GM10266 (cell line): ENCODE results near the gene ORC3.

Experiments used
- DNase-seq: peaks from one replicate; pipeline ENCODE4 v3.0.0; 2012; ENCODE audit errors: extremely low spot score
- CTCF ChIP-seq: IDR thresholded peaks from 2 replicates; pipeline ENCODE4 v1.5.1; 2012; ENCODE audit warnings: mild to moderate bottlenecking, low read depth; ENCODE audit not compliant: control insufficient read depth, insufficient read depth; ENCODE audit errors: missing control alignments

Gene ORC3

GRCh38 chr6:87628881-87629280, 38.9 kb downstream of the ORC3 start:
- TF ChIP-seq CTCF: no peak
- no peak for DNase-seq

GRCh38 chr6:87630746-87631145, 40.8 kb downstream of the ORC3 start:
- TF ChIP-seq CTCF: no peak

GRCh38 chr6:87633851-87634250, 43.9 kb downstream of the ORC3 start:
- DNase-seq: no peak
- no peak for TF ChIP-seq CTCF

More at GRCh38 chr6:87630746-87631145, 40.8 kb downstream of the ORC3 start:
- DNase-seq: no peak

GRCh38 chr6:87636315-87636714, 46.4 kb downstream of the ORC3 start:
- no peak for TF ChIP-seq CTCF
- DNase-seq: no peak

- no peak for TF ChIP-seq CTCF
- DNase-seq: no peak
Measured at GRCh38 chr6:87637106-87637505, 47.2 kb downstream of the ORC3 start.

- no peak for DNase-seq
- TF ChIP-seq CTCF: no peak
Measured at GRCh38 chr6:87639373-87639772, 49.4 kb downstream of the ORC3 start.

- TF ChIP-seq CTCF: no peak
- DNase-seq: no peak
Measured at GRCh38 chr6:87641065-87641692, 51.2 kb downstream of the ORC3 start.
